ENCODE data around the gene PPP6C. TPM values are rescaled to one million over a fixed set of nuclear protein-coding genes. Genes with fewer than 3 reads are reported as not detected.

PPP6C gene
- total and polyA plus RNA-seq, 2 of the 13 experiments (the other 11 are each of a cell fraction or from before 2014, with no cell fraction given): 18.5 to 20.9 TPM

- TF ChIP-seq, protein P1, sequence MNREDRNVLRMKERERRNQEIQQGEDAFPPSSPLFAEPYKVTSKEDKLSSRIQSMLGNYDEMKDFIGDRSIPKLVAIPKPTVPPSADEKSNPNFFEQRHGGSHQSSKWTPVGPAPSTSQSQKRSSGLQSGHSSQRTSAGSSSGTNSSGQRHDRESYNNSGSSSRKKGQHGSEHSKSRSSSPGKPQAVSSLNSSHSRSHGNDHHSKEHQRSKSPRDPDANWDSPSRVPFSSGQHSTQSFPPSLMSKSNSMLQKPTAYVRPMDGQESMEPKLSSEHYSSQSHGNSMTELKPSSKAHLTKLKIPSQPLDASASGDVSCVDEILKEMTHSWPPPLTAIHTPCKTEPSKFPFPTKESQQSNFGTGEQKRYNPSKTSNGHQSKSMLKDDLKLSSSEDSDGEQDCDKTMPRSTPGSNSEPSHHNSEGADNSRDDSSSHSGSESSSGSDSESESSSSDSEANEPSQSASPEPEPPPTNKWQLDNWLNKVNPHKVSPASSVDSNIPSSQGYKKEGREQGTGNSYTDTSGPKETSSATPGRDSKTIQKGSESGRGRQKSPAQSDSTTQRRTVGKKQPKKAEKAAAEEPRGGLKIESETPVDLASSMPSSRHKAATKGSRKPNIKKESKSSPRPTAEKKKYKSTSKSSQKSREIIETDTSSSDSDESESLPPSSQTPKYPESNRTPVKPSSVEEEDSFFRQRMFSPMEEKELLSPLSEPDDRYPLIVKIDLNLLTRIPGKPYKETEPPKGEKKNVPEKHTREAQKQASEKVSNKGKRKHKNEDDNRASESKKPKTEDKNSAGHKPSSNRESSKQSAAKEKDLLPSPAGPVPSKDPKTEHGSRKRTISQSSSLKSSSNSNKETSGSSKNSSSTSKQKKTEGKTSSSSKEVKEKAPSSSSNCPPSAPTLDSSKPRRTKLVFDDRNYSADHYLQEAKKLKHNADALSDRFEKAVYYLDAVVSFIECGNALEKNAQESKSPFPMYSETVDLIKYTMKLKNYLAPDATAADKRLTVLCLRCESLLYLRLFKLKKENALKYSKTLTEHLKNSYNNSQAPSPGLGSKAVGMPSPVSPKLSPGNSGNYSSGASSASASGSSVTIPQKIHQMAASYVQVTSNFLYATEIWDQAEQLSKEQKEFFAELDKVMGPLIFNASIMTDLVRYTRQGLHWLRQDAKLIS (CRISPR knock-in tag; IDR thresholded peaks at IDR 0.05): no peak
- TF ChIP-seq MXD1 (CRISPR knock-in tag; IDR thresholded peaks at IDR 0.05) (no peak), E2F1 (CRISPR knock-in tag; IDR thresholded peaks at IDR 0.05) (no peak), ZNF354B (CRISPR knock-in tag; IDR thresholded peaks at IDR 0.05) (no peak), YY1 (IDR thresholded peaks at IDR 0.05; ENCODE audit: insufficient read depth, insufficient replicate concordance, low read depth, low read length) (no peak), SP140L (CRISPR knock-in tag; IDR thresholded peaks at IDR 0.05; ENCODE audit: borderline replicate concordance) (no peak), REL (CRISPR knock-in tag; conservative IDR thresholded peaks at IDR 0.05) (no peak), HCFC1 (IDR thresholded peaks at IDR 0.05; ENCODE audit: low read depth, low read length) (no peak), YEATS2 (CRISPR knock-in tag; IDR thresholded peaks at IDR 0.05; ENCODE audit: borderline replicate concordance) (no peak)
- TF ChIP-seq, protein P2, sequence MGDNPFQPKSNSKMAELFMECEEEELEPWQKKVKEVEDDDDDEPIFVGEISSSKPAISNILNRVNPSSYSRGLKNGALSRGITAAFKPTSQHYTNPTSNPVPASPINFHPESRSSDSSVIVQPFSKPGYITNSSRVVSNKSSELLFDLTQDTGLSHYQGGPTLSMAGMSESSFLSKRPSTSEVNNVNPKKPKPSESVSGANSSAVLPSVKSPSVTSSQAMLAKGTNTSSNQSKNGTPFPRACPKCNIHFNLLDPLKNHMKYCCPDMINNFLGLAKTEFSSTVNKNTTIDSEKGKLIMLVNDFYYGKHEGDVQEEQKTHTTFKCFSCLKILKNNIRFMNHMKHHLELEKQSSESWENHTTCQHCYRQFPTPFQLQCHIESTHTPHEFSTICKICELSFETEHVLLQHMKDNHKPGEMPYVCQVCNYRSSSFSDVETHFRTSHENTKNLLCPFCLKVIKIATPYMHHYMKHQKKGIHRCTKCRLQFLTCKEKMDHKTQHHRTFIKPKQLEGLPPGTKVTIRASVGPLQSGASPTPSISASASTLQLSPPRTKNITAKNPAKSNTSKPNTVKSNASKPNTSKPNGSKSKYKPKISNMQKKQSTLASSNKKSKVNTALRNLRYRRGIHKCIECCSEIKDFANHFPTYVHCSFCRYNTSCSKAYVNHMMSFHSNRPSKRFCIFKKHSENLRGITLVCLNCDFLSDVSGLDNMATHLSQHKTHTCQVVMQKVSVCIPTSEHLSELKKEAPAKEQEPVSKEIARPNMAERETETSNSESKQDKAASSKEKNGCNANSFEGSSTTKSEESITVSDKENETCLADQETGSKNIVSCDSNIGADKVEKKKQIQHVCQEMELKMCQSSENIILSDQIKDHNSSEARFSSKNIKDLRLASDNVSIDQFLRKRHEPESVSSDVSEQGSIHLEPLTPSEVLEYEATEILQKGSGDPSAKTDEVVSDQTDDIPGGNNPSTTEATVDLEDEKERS (CRISPR knock-in tag; IDR thresholded peaks at IDR 0.05): no peak
- TF ChIP-seq, protein P3, sequence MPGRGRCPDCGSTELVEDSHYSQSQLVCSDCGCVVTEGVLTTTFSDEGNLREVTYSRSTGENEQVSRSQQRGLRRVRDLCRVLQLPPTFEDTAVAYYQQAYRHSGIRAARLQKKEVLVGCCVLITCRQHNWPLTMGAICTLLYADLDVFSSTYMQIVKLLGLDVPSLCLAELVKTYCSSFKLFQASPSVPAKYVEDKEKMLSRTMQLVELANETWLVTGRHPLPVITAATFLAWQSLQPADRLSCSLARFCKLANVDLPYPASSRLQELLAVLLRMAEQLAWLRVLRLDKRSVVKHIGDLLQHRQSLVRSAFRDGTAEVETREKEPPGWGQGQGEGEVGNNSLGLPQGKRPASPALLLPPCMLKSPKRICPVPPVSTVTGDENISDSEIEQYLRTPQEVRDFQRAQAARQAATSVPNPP (CRISPR knock-in tag; IDR thresholded peaks at IDR 0.05): no peak
Measured at GRCh38 chr9:125189011-125189360, 617 bp downstream of the PPP6C start (continued).
